ENCODE measurements around the gene FSTL4. TPM values are rescaled to one million over a fixed set of nuclear protein-coding genes. Genes with fewer than 3 reads are reported as not detected.

FSTL4 gene
- total and polyA plus RNA-seq, 4 donors, result 0.02 to 0.18 TPM; not detected in 2

GRCh38 chr5:133455676-133456075 lies 156.7 kb downstream of the FSTL4 start:
- H3K27ac ChIP-seq (ENCODE audit: low read depth in 1 of 2, low read length in 2 of 2), result peak overlapping the region; percentile 60 to 86
- peaks cover 7 to 38% (median 27%) of the 10 kb centered on the region in 4 donors for H3K4me1 ChIP-seq (ENCODE audit: control insufficient read depth in 4 of 4, insufficient read depth in 4 of 4, low read length in 3 of 4)
- WGBS, result 56% methylated on average over 5 of the region's 5 CpGs
- no peaks in the 10 kb centered on the region for H3K9me3 ChIP-seq (ENCODE audit: control insufficient read depth in 4 of 4, low read length in 3 of 4)
- no peak for TF ChIP-seq ATF3 (IDR thresholded peaks at IDR 0.05)
- peak; percentile 48 to 81 for TF ChIP-seq RXRA (IDR thresholded peaks at IDR 0.05)
- TF ChIP-seq YY1 (IDR thresholded peaks at IDR 0.05), result peak; percentile 30
- TF ChIP-seq MAX (IDR thresholded peaks at IDR 0.05), result peak; percentile 25
- TF ChIP-seq SP1 (IDR thresholded peaks at IDR 0.05), result peak; percentile 24
- TF ChIP-seq HNF4A (conservative IDR thresholded peaks at IDR 0.05), result peak; percentile 38 to 69
- TF ChIP-seq GABPA (IDR thresholded peaks at IDR 0.05 in 1 of 2, conservative IDR thresholded peaks at IDR 0.05 in 1 of 2), result no peak
- no peaks in the 10 kb centered on the region for H3K36me3 ChIP-seq (ENCODE audit: control insufficient read depth in 4 of 4, insufficient read depth in 3 of 4, low read depth in 1 of 4, low read length in 3 of 4)
- H3K9ac ChIP-seq (ENCODE audit: low read depth in 1 of 2, low read length in 2 of 2), result no peak overlapping the region
- H3K4me3 ChIP-seq (ENCODE audit: low read depth in 1 of 3, low read length in 3 of 3), result no peak overlapping the region
- no peaks in the 10 kb centered on the region for H3K27me3 ChIP-seq (ENCODE audit: control insufficient read depth in 4 of 4, insufficient read depth in 4 of 4, low read length in 3 of 4)
- DNase-seq (ENCODE audit: low spot score), result no peak

DNA sequence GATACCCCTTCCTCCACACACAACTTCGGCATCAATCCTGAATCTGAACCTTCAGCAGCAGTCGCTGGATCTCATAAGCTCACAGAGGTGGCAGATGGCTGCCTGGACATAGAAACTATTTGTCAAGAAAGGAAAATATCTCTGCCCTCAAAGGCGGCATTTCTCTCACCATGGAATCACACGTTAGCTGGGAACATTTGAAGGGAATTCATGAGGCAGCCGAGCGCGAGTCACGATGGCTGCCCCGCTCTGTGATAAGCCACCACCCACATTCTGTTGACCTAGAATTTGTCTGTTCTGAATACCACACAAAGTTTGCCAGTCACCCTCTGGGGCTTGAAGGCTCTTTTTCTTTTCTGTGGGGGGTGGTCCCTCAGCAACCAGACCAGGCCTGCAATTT lies 157.9 kb downstream of the FSTL4 start:
- TF ChIP-seq YY1 (IDR thresholded peaks at IDR 0.05) (no peak), FOXA2 (IDR thresholded peaks at IDR 0.05) (no peak), CTCF (IDR thresholded peaks at IDR 0.05; ENCODE audit: low read depth, low read length, missing input control) (no peak), NR2F2 (IDR thresholded peaks at IDR 0.05) (no peak), RAD21 (IDR thresholded peaks at IDR 0.05) (no peak)
- Histone ChIP-seq H3K4me1 (ENCODE audit: control insufficient read depth in 4 of 4, insufficient read depth in 4 of 4, low read length in 3 of 4) (peaks cover 7 to 38% (median 27%) of the 10 kb centered on the region in 4 donors), H3K9me3 (ENCODE audit: control insufficient read depth in 4 of 4, low read length in 3 of 4) (no peaks in the 10 kb centered on the region), H3K4me3 (ENCODE audit: low read depth in 1 of 3, low read length in 3 of 3) (no peak overlapping the region), H3K27ac (ENCODE audit: low read depth in 1 of 2, low read length in 2 of 2) (no peak overlapping the region), H3K9ac (ENCODE audit: low read depth in 1 of 2, low read length in 2 of 2) (no peak overlapping the region), H3K27me3 (ENCODE audit: control insufficient read depth in 4 of 4, insufficient read depth in 4 of 4, low read length in 3 of 4) (no peaks in the 10 kb centered on the region), H3K36me3 (ENCODE audit: control insufficient read depth in 4 of 4, insufficient read depth in 3 of 4, low read depth in 1 of 4, low read length in 3 of 4) (no peaks in the 10 kb centered on the region)
- whole genome bisulfite sequencing, result 81% methylated on average over 9 of the region's 9 CpGs
- DNase-seq (ENCODE audit: low spot score), result no peak

DNA sequence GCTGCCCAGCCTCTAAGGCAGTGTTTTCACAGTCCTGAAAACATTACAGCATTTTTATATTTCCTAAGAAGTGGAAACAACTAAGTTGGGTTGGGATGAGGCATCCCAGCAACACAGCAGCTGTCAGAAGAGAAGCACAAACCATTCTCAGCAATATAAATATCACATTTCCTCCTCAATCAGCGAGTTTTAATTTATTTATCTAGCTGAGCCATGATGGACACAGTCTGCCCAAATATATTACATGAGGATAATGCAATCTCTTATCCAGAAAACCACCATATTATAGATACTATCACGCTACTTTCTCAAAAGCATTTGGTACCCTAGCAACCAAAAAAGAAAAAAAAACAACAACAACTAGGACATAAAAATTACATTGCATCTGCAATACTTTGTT lies 158.5 kb downstream of the FSTL4 start:
- Histone ChIP-seq H3K27ac (ENCODE audit: low read depth in 1 of 2, low read length in 2 of 2) (no peak overlapping the region), H3K9me3 (ENCODE audit: control insufficient read depth in 4 of 4, low read length in 3 of 4) (no peaks in the 10 kb centered on the region), H3K36me3 (ENCODE audit: control insufficient read depth in 4 of 4, insufficient read depth in 3 of 4, low read depth in 1 of 4, low read length in 3 of 4) (no peaks in the 10 kb centered on the region), H3K4me3 (ENCODE audit: low read depth in 1 of 3, low read length in 3 of 3) (no peak overlapping the region), H3K27me3 (ENCODE audit: control insufficient read depth in 4 of 4, insufficient read depth in 4 of 4, low read length in 3 of 4) (no peaks in the 10 kb centered on the region), H3K4me1 (ENCODE audit: control insufficient read depth in 4 of 4, insufficient read depth in 4 of 4, low read length in 3 of 4) (peaks cover 7 to 38% (median 27%) of the 10 kb centered on the region in 4 donors), H3K9ac (ENCODE audit: low read depth in 1 of 2, low read length in 2 of 2) (no peak overlapping the region)
- no peak for DNase-seq (ENCODE audit: low spot score)
- no peak for TF ChIP-seq SP1 (IDR thresholded peaks at IDR 0.05)
- no peak for TF ChIP-seq EGR1 (IDR thresholded peaks at IDR 0.05; ENCODE audit: low read depth in 2 of 2)
- TF ChIP-seq GABPA (IDR thresholded peaks at IDR 0.05 in 1 of 2, conservative IDR thresholded peaks at IDR 0.05 in 1 of 2), result no peak
- no peak for TF ChIP-seq RAD21 (IDR thresholded peaks at IDR 0.05)
- no peak for TF ChIP-seq HNF4G (IDR thresholded peaks at IDR 0.05)
- TF ChIP-seq TAF1 (conservative IDR thresholded peaks at IDR 0.05), result no peak
- TF ChIP-seq FOXA2 (IDR thresholded peaks at IDR 0.05), result no peak
- TF ChIP-seq NR2F2 (IDR thresholded peaks at IDR 0.05), result no peak
- TF ChIP-seq HNF4A (conservative IDR thresholded peaks at IDR 0.05), result no peak
- WGBS, result 82% methylated on average over 2 of the region's 2 CpGs

Data from liver (tissue), 9 donors.